ENCODE data around the gene LAT. TPM values are rescaled to one million over a fixed set of nuclear protein-coding genes. Genes with fewer than 3 reads are reported as not detected.
A peak's percentile ranks its signal among the peaks of the same experiment; 100 is the strongest.

The LAT gene
- polyA plus RNA-seq, 1 experiment = 2.6 TPM

DNA sequence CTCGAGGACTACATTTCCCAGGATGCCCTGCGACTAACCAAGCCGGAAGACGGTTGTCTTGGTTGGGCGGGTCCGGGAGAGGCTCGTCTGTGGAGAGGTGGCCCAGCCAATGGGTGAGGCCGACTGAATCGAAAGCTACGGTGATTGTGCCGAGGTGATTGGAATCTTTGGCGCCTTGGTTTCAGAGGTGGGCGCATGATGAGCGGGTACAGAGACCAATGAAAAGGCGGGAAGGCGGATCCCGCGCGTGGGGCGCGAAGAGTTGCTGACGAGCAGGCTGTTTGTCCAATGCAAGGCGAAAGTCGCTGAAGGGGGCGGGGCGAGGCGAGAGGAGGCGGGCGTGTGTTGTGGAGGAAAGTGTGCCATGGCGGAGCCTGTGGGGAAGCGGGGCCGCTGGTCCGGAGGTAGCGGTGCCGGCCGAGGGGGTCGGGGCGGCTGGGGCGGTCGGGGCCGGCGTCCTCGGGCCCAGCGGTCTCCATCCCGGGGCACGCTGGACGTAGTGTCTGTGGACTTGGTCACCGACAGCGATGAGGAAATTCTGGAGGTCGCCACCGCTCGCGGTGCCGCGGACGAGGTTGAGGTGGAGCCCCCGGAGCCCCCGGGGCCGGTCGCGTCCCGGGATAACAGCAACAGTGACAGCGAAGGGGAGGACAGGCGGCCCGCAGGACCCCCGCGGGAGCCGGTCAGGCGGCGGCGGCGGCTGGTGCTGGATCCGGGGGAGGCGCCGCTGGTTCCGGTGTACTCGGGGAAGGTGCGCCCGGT is 34.0 kb upstream of the LAT start, which contains the start of gene NFATC2IP:
NFATC2IP (plus strand) TSS at position 290 of the 762 bp plus-strand sequence; CDS start at position 365, 75 bp downstream.
- DNase-seq (ENCODE audit: low read depth, low spot score) = peak; percentile 99
- CTCF ChIA-PET = interaction anchor here (1.0 kb wide), 1 partner anchor 23 kb away, joined by 4 read pairs; no protein-coding TSS in a partner anchor
- no peaks in the 10 kb centered on the region for H3K27me3 ChIP-seq (ENCODE audit: control insufficient read depth, insufficient read depth, low read length)
- H3K4me3 ChIP-seq (ENCODE audit: low read depth, low read length) = peak within 1 kb of the TSS; percentile 78
- H3K27ac ChIP-seq (ENCODE audit: low read depth, low read length) = peak within 1 kb of the TSS; percentile 21
- TF ChIP-seq, protein P1, sequence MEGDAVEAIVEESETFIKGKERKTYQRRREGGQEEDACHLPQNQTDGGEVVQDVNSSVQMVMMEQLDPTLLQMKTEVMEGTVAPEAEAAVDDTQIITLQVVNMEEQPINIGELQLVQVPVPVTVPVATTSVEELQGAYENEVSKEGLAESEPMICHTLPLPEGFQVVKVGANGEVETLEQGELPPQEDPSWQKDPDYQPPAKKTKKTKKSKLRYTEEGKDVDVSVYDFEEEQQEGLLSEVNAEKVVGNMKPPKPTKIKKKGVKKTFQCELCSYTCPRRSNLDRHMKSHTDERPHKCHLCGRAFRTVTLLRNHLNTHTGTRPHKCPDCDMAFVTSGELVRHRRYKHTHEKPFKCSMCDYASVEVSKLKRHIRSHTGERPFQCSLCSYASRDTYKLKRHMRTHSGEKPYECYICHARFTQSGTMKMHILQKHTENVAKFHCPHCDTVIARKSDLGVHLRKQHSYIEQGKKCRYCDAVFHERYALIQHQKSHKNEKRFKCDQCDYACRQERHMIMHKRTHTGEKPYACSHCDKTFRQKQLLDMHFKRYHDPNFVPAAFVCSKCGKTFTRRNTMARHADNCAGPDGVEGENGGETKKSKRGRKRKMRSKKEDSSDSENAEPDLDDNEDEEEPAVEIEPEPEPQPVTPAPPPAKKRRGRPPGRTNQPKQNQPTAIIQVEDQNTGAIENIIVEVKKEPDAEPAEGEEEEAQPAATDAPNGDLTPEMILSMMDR (IDR thresholded peaks at IDR 0.05; ENCODE audit: low read depth, low read length) = no peak
- no peaks in the 10 kb centered on the region; the same call in 1 of the 2 replicates for H3K9me3 ChIP-seq (ENCODE audit: control insufficient read depth, insufficient read depth, low read length)
- POLR2A ChIA-PET = interaction anchor here (0.6 to 1.0 kb wide), 3 partner anchors 23 to 88 kb away, joined by 3 to 4 read pairs (median 4); partner anchors contain the start of gene SH2B1

DNA sequence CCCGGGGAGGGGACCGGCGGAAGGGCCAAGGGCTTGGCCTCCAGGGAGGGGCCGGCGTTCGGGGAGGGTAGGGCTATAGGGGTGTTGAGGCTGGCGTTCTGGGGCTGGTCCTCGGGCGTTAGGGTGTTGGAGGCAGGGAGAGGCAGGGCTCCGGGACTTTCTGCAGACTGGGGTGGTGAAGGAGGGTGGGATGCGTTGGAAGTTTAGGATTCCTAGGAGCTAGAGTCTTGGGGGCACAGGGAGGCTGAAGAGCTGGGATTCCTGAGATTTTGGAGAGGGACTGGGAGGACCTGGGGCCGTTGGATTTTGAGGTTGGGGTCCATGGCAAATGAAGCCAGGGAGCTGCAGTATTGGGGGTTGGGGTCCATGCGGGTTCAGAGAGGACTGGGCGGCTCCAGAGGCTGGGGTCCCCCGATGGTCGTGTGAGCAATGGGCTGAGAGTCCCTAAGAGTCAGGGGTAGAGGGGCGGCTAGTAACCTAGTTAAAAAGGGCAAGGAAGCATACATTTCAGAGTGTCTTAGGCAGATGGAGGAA is 33.4 kb upstream of the LAT start:
- POLR2A ChIA-PET = no interaction called here
- no peak for DNase-seq (ENCODE audit: low read depth, low spot score)
- H3K9me3 ChIP-seq (ENCODE audit: control insufficient read depth, insufficient read depth, low read length) = no peaks in the 10 kb centered on the region; the same call in 1 of the 2 replicates
- no peaks in the 10 kb centered on the region for H3K27me3 ChIP-seq (ENCODE audit: control insufficient read depth, insufficient read depth, low read length)
- H3K27ac ChIP-seq (ENCODE audit: low read depth, low read length) = no peak overlapping the region
- peak overlapping the region; percentile 78 for H3K4me3 ChIP-seq (ENCODE audit: low read depth, low read length)
- CTCF ChIA-PET = interaction anchor here (0.9 kb wide), 1 partner anchor 23 kb away, joined by 3 read pairs; the partner anchor contains the start of gene SPNS1
- TF ChIP-seq, protein P1 (IDR thresholded peaks at IDR 0.05; ENCODE audit: low read depth, low read length) = no peak

DNA sequence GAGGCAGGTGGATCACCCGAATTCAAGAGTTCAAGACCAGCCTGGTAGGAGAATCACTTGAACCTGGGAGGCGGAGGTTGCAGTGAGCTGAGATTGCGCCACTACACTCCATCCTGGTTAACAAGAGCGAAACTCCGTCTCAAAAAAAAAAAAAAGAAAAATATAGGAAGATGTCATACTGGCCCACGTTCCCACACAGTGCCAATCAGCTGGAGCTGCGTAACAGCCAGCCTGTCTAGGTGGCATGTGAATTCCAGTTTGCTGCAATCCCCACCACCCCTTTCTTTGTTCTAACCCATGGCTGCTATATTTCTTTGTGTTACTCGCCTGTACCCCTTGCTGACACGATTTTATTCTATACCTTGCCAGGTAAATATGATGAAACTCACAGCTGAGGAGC is 26.6 kb upstream of the LAT start:
- H3K4me3 ChIP-seq (ENCODE audit: low read depth, low read length) = no peak overlapping the region
- no peaks in the 10 kb centered on the region for H3K9me3 ChIP-seq (ENCODE audit: control insufficient read depth, insufficient read depth, low read length)
- ChIA-PET POLR2A (interaction anchor here (0.6 kb wide), 1 partner anchor 71 kb away, joined by 3 read pairs; no protein-coding TSS in a partner anchor), CTCF (interaction anchor here (1.3 kb wide), 1 partner anchor 16 kb away, joined by 4 read pairs; no protein-coding TSS in a partner anchor)
- H3K27ac ChIP-seq (ENCODE audit: low read depth, low read length) = no peak overlapping the region
- no peaks in the 10 kb centered on the region for H3K27me3 ChIP-seq (ENCODE audit: control insufficient read depth, insufficient read depth, low read length)
- TF ChIP-seq, protein P1 (IDR thresholded peaks at IDR 0.05; ENCODE audit: low read depth, low read length) = no peak
- no peak for DNase-seq (ENCODE audit: low read depth, low spot score)

DNA sequence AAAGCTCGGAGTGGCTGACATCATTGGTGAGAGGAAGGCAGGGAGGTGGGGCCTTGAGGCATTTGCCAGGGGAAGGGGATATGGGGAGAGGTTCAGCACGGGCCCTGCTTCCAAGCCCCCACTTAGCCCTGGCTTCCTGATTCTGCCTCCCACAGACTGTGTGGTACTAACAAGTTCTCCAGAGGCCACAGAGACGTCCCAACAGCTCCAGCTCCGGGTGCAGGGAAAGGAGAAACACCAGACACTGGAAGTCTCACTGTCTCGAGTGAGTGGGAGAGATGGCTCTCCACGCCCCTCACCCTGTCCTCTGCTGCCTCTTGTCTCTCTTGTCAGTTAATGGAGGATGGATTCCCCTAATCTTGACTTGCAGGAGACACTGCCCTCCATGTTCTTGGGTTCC is 26.0 kb upstream of the LAT start:
- H3K27me3 ChIP-seq (ENCODE audit: control insufficient read depth, insufficient read depth, low read length) = no peaks in the 10 kb centered on the region
- TF ChIP-seq, protein P1 (IDR thresholded peaks at IDR 0.05; ENCODE audit: low read depth, low read length) = no peak
- no peak for DNase-seq (ENCODE audit: low read depth, low spot score)
- CTCF ChIA-PET = interaction anchor here (1.3 kb wide), 1 partner anchor 15 kb away, joined by 4 read pairs; no protein-coding TSS in a partner anchor
- no peak overlapping the region for H3K4me3 ChIP-seq (ENCODE audit: low read depth, low read length)
- POLR2A ChIA-PET = no interaction called here
- H3K27ac ChIP-seq (ENCODE audit: low read depth, low read length) = no peak overlapping the region
- no peaks in the 10 kb centered on the region for H3K9me3 ChIP-seq (ENCODE audit: control insufficient read depth, insufficient read depth, low read length)

DNA sequence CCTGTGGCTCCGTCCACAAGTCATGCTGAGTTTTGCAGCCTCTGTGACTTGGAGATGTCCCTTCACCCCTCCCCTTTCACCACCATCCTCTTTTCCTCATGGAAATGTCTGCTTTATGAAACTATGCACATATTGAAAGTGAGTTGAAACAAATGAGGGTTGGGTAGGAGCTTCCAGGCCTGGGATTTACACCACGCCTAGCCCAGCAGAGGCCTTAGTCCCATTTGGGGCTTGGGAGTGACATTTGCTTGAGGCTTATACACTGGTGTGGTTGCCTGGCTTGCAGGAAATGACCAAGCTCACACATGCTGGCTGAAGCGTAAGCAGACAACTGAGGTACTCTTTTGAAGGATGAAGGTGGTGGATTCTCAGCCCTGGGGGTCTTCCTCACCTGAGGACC is 20.8 kb upstream of the LAT start:
- ChIA-PET CTCF (no interaction called here), POLR2A (no interaction called here)
- no peak overlapping the region for H3K4me3 ChIP-seq (ENCODE audit: low read depth, low read length)
- TF ChIP-seq, protein P1 (IDR thresholded peaks at IDR 0.05; ENCODE audit: low read depth, low read length) = no peak
- no peaks in the 10 kb centered on the region for H3K27me3 ChIP-seq (ENCODE audit: control insufficient read depth, insufficient read depth, low read length)
- no peaks in the 10 kb centered on the region for H3K9me3 ChIP-seq (ENCODE audit: control insufficient read depth, insufficient read depth, low read length)
- H3K27ac ChIP-seq (ENCODE audit: low read depth, low read length) = no peak overlapping the region
- no peak for DNase-seq (ENCODE audit: low read depth, low spot score)

Measured in AG04450 (cell line).